Stomach (tissue), 9 donors: ENCODE measurements around the gene CPS1. TPM values are rescaled to one million over a fixed set of nuclear protein-coding genes. Genes with fewer than 3 reads are reported as not detected.

Experiments used
- DNase-seq, 2 donors: peaks; one replicate each; pipeline versions ENCODE4 v3.0.0 to v3.0.0-alpha.2; 2013 to 2019
- H3K27ac ChIP-seq, 5 donors: fragments of 200-600 bp in 4 of 5; sonication (generic) in 4 of 5; one replicate each; pipeline ENCODE4 v1.5.1; 2013 to 2019; ENCODE audit warnings: mild to moderate bottlenecking in 1 of 5, moderate library complexity in 1 of 5
- H3K27me3 ChIP-seq, 3 donors: fragments of 200-600 bp; sonication (generic); one replicate each; pipeline ENCODE4 v1.5.1; 2017 to 2019; ENCODE audit warnings: mixed run types in 1 of 3
- H3K36me3 ChIP-seq, 4 donors: fragments of 200-600 bp; sonication (generic); 1 replicate in 3 of 4; 2 replicates in 1 of 4; pipeline ENCODE4 v1.5.1; 2016 to 2019
- H3K4me1 ChIP-seq, 4 donors: fragments of 200-600 bp; sonication (generic); one replicate each; pipeline ENCODE4 v1.5.1; 2016 to 2019
- H3K4me3 ChIP-seq, 4 donors: fragments of 200-600 bp; sonication (generic) in 3 of 4; one replicate each; pipeline ENCODE4 v1.5.1; 2016 to 2019; ENCODE audit warnings: mild to moderate bottlenecking in 1 of 4
- H3K9me3 ChIP-seq, 4 donors: fragments of 200-600 bp; sonication (generic); one replicate each; pipeline ENCODE4 v1.5.1; 2016 to 2019
- EP300 ChIP-seq: sonication (generic); formaldehyde crosslinking; IDR thresholded peaks from one replicate; pipeline ENCODE4 v1.6.1; 2017; ENCODE audit warnings: antibody characterized with exemption
- POLR2A ChIP-seq, 4 donors: fragments of 450-650 bp; IDR thresholded peaks; one replicate each; pipeline ENCODE4 v1.6.1; 2016; ENCODE audit warnings: antibody characterized with exemption in 4 of 4, control low read depth in 2 of 4, mild to moderate bottlenecking in 1 of 4, moderate library complexity in 1 of 4
- POLR2AphosphoS5 ChIP-seq, 3 donors: sonication (generic); formaldehyde crosslinking; IDR thresholded peaks; one replicate each; pipeline ENCODE4 v1.6.1; 2016; ENCODE audit warnings: antibody characterized with exemption in 3 of 3
- WGBS, 5 donors: extraction: QIAGEN DNeasy Blood & Tissue Kit in 3 of 5; methylation state at CpG; one replicate each; pipeline versions ENCODE4 v1.1.5 to v1.1.7; 2013 to 2018; 5-methylcytosine and 5-hydroxymethylcytosine counted together
- intact Hi-C: fragments of 100-400 bp; cut with DNase I; formaldehyde crosslinking; loops from one replicate; pipeline ENCODE4 v1.15.1; 2023; ENCODE audit warnings: low total_unique reads
- polyA plus RNA-seq, 3 donors: library from polyadenylated mRNA; stranded (reverse); fragments of 200-250 nt; gene quantifications; one replicate each; pipeline ENCODE4 v1.2.3, GENCODE V29; 2013
- total RNA-seq, 5 donors: library from RNA; depleted of rRNA; stranded (reverse); fragments of >200 nt; gene quantifications; one replicate each; pipeline versions ENCODE4 v1.1.0 to v1.2.3, GENCODE V29; 2014 to 2016
- TF ChIP-seq, protein P1 (sequence below), 7 experiments: fragments of 450-650 bp in 4 of 7; fragments of 200-600 bp in 3 of 7; sonication (generic) in 3 of 7; IDR thresholded peaks; one replicate each; pipeline ENCODE4 v1.5.1; 2016 to 2019; ENCODE audit warnings: antibody characterized with exemption in 7 of 7, control low read depth in 2 of 7, mild to moderate bottlenecking in 1 of 7
- donor health status: healthy with polysubstance abuse.
- donor health status: Bipolar disorder and iron deficiency.
- donor health status: healthy.

CPS1 gene
- total and polyA plus RNA-seq, 8 donors: under 0.01 to 14.9 (median 0.51) TPM

DNA sequence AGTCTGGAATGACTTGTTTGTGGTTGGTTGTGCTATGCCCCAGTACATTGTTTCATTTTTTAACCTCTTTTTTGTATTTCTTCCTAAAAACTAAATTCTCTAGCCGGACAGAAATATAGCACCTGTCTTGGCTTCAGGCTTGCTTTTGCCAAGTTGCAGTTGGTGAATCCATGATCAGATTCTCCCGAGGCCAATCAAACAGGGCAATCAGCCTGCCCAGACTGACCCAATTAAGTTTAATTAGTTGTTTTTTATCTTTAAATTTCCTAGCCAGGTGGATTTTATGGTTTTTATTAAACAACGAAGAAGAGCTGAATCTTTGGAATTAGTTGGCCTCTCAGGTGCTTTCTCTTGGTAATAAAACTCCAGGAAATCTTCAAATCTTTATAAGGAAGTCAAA is 162.1 kb downstream of the CPS1 start:
- Histone ChIP-seq H3K27ac (no peak overlapping the region), H3K4me3 (no peak overlapping the region), H3K4me1 (peaks cover 0 to 10% (median 0%) of the 10 kb centered on the region in 4 donors), H3K27me3 (no peaks in the 10 kb centered on the region), H3K9me3 (no peaks in the 10 kb centered on the region), H3K36me3 (no peaks in the 10 kb centered on the region)
- no peak for DNase-seq
- TF ChIP-seq EP300 (no peak), POLR2AphosphoS5 (IDR thresholded peaks at IDR 0.05) (no peak), POLR2A (IDR thresholded peaks at IDR 0.05) (no peak)
- TF ChIP-seq, protein P1, sequence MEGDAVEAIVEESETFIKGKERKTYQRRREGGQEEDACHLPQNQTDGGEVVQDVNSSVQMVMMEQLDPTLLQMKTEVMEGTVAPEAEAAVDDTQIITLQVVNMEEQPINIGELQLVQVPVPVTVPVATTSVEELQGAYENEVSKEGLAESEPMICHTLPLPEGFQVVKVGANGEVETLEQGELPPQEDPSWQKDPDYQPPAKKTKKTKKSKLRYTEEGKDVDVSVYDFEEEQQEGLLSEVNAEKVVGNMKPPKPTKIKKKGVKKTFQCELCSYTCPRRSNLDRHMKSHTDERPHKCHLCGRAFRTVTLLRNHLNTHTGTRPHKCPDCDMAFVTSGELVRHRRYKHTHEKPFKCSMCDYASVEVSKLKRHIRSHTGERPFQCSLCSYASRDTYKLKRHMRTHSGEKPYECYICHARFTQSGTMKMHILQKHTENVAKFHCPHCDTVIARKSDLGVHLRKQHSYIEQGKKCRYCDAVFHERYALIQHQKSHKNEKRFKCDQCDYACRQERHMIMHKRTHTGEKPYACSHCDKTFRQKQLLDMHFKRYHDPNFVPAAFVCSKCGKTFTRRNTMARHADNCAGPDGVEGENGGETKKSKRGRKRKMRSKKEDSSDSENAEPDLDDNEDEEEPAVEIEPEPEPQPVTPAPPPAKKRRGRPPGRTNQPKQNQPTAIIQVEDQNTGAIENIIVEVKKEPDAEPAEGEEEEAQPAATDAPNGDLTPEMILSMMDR (IDR thresholded peaks at IDR 0.05): no peak
- intact Hi-C loops: no loop called here
- 34 to 70% (median 54%) methylated on average over 3 of the region's 3 CpGs for WGBS, 5 donors

DNA sequence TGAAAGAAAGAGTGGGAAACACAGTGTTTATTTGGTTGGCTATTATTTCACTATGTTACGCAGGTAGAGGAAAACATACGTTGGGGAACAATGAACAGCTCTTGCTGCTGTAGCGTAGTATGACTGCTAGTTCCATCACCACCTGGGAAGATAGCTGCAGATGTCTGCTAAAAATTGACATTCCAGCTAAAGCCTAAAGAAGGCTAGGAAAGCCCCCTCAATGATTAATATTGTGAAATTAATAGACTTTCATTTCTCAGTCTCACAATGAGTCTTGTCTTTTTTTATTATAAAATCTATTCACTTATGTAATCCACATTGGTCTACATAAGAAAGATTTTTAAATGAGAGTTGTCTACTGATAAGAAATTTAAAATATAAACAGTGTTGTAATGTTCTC is 165.7 kb downstream of the CPS1 start:
- no peak for DNase-seq
- Histone ChIP-seq H3K4me3 (no peak overlapping the region), H3K27me3 (no peaks in the 10 kb centered on the region), H3K9me3 (no peaks in the 10 kb centered on the region), H3K4me1 (no peaks in the 10 kb centered on the region), H3K27ac (no peak overlapping the region), H3K36me3 (no peaks in the 10 kb centered on the region)
- WGBS, 5 donors: 84 to 98% (median 97%) methylated on average over 3 of the region's 3 CpGs
- TF ChIP-seq POLR2A (IDR thresholded peaks at IDR 0.05): no peak
- TF ChIP-seq, protein P1 (IDR thresholded peaks at IDR 0.05): no peak
- no peak for TF ChIP-seq POLR2AphosphoS5 (IDR thresholded peaks at IDR 0.05)
- TF ChIP-seq EP300: no peak
- intact Hi-C loops: no loop called here

DNA sequence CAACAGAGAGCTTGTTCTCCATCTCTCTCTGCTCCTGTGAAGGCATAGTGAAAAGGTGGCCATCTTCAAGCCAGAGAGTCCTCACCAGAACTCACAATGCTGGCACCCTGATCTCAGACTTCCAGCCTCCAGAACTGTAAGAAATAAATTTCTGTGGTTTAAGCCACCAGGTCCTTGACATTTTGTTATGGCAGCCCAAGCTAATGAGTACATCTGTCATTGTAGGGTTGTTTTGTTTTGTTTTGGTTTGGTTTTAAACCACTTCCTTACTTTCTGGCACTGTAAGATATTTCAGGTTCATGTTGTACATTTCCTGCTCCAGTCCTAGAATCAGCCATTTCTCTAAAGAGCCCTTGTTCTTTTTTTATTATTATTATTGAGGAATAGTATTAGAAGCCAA is 171.2 kb downstream of the CPS1 start:
- H3K27me3 ChIP-seq: no peaks in the 10 kb centered on the region
- TF ChIP-seq EP300 (no peak), POLR2A (IDR thresholded peaks at IDR 0.05) (no peak), POLR2AphosphoS5 (IDR thresholded peaks at IDR 0.05) (no peak)
- TF ChIP-seq, protein P1 (IDR thresholded peaks at IDR 0.05): no peak
- H3K36me3 ChIP-seq: no peaks in the 10 kb centered on the region
- DNase-seq: no peak
- H3K27ac ChIP-seq: no peak overlapping the region
- H3K4me3 ChIP-seq: no peak overlapping the region
- H3K4me1 ChIP-seq: no peaks in the 10 kb centered on the region
- H3K9me3 ChIP-seq: no peaks in the 10 kb centered on the region
- intact Hi-C loops: no loop called here

Other genes with a start within 250 kb of the CPS1 start
- gene MYL1, start 241.4 kb upstream of the CPS1 start, total RNA-seq: not detected
- gene MYL1, start 241.4 kb upstream of the CPS1 start, polyA plus RNA-seq: 1 to 10 TPM in 1 of 3 donors, under 1 TPM in 1, not detected in 1; 0.45 to 7.3 TPM
- 10 to 100 TPM in 4 of 5 donors, under 1 TPM in 1; 0.87 to 49.6 (median 42.9) TPM for gene LANCL1, start 79.8 kb upstream of the CPS1 start, total RNA-seq
- 10 to 100 TPM; 10.7 to 14.8 (median 13.2) TPM for gene LANCL1, start 79.8 kb upstream of the CPS1 start, polyA plus RNA-seq